Panc1 (cell line): ENCODE results near the gene BCO1.

Experiments
- SIN3A ChIP-seq: IDR thresholded peaks from 2 replicates; pipeline ENCODE4 v1.6.1; 2012; ENCODE audit warnings: low read depth, mild to moderate bottlenecking, low read length, moderate library complexity, borderline replicate concordance; ENCODE audit not compliant: insufficient read depth
- TCF7L2 ChIP-seq: IDR thresholded peaks from 2 replicates; pipeline ENCODE4 v1.6.1; 2011; ENCODE audit warnings: mild to moderate bottlenecking, low read depth, low read length, inconsistent platforms
- TF ChIP-seq, protein P1 (sequence below): fragments of 450-650 bp; IDR thresholded peaks from 2 replicates; pipeline ENCODE4 v1.5.1; 2017; ENCODE audit warnings: mild to moderate bottlenecking

DNA sequence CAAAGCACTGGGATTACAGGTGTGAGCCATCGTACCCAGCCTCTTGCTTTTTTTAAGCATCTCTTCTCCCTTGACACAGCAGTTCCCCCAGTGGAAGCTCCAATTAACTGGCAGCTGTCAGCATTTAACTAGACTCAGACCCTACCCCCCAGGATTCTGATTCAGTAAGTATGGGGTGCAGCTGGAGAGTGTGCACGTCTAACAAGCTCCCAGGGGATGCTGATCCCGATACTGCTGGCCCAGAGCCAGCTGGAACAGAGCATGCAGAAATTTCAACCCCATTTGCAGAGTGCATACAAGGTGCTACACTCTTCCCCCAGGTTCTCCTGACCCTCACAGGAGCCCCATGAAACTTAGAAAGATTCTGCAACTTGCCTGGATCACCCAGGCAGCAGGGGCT lies 27.7 kb upstream of the BCO1 start:
- TF ChIP-seq, protein P1, sequence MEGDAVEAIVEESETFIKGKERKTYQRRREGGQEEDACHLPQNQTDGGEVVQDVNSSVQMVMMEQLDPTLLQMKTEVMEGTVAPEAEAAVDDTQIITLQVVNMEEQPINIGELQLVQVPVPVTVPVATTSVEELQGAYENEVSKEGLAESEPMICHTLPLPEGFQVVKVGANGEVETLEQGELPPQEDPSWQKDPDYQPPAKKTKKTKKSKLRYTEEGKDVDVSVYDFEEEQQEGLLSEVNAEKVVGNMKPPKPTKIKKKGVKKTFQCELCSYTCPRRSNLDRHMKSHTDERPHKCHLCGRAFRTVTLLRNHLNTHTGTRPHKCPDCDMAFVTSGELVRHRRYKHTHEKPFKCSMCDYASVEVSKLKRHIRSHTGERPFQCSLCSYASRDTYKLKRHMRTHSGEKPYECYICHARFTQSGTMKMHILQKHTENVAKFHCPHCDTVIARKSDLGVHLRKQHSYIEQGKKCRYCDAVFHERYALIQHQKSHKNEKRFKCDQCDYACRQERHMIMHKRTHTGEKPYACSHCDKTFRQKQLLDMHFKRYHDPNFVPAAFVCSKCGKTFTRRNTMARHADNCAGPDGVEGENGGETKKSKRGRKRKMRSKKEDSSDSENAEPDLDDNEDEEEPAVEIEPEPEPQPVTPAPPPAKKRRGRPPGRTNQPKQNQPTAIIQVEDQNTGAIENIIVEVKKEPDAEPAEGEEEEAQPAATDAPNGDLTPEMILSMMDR, result no peak
- no peak for TF ChIP-seq SIN3A
- TF ChIP-seq TCF7L2, result no peak
